Endothelial cell of umbilical vein (primary cell): Measurements from ENCODE around the gene INTS2. TPM values are rescaled to one million over a fixed set of nuclear protein-coding genes. Genes with fewer than 3 reads are reported as not detected.

Experiments
- Bru-seq: library from RNA; stranded (reverse); fragments of 400-500 nt; gene quantifications from one replicate; lab custom pipeline; 2021; lab: Mats Ljungman, UMichigan
- BruChase-seq, 2 experiments: library from RNA; stranded (reverse); fragments of 400-500 nt; gene quantifications; one replicate each; lab custom pipeline; 2021; lab: Mats Ljungman, UMichigan
- BruUV-seq: library from RNA; stranded (reverse); fragments of 400-500 nt; replicated peaks from 2 replicates; lab custom pipeline; 2021; lab: Mats Ljungman, UMichigan
- CTCF ChIA-PET: fragments of 300-600, 350-600 bp; sonication (Branson Sonifier 250); formaldehyde crosslinking; loops from one replicate; lab custom pipeline; 2021; ENCODE audit warnings: antibody characterized with exemption, inconsistent platforms; lab: Charles Lee
- POLR2A ChIA-PET: fragments of 300-600, 350-600 bp; sonication (Branson Sonifier 250); formaldehyde crosslinking; loops from one replicate; lab custom pipeline; 2021; ENCODE audit warnings: antibody characterized with exemption, inconsistent platforms; lab: Charles Lee
- DNase-seq: peaks from one replicate; pipeline ENCODE4 v3.0.0-alpha.2; 2011; ENCODE audit warnings: low read depth, low spot score
- FAIRE-seq: peaks from 2 replicates; lab custom pipeline; 2011; peaks lifted over from hg19 to GRCh38; lab: Jason Lieb, UNC
- H2AFZ ChIP-seq: 2 replicates; pipeline ENCODE4 v1.6.0; 2012; ENCODE audit warnings: low read depth, low read length, control low read depth, inconsistent platforms
- H3K27ac ChIP-seq: 2 replicates; pipeline ENCODE4 v1.5.1; 2011; ENCODE audit warnings: low read depth, mild to moderate bottlenecking, control low read depth, low read length, moderate library complexity; ENCODE audit not compliant: insufficient read depth
- H3K27me3 ChIP-seq, 2 experiments: 2 replicates each; pipeline versions ENCODE4 v1.6.0 to v1.6.1; 2011; ENCODE audit warnings: low read length in 2 of 2, mixed read lengths in 1 of 2; ENCODE audit not compliant: control insufficient read depth in 2 of 2, insufficient read depth in 2 of 2
- H3K36me3 ChIP-seq, 2 experiments: 2 replicates in 1 of 2; 3 replicates in 1 of 2; pipeline ENCODE4 v1.5.1; 2011; ENCODE audit warnings: low read length in 2 of 2, mild to moderate bottlenecking in 1 of 2, moderate library complexity in 1 of 2; ENCODE audit not compliant: control insufficient read depth in 2 of 2, insufficient read depth in 2 of 2; ENCODE audit errors: extremely low read depth in 1 of 2
- H3K4me1 ChIP-seq: 3 replicates; pipeline ENCODE4 v1.5.1; 2011; ENCODE audit warnings: mild to moderate bottlenecking, low read length; ENCODE audit not compliant: control insufficient read depth, insufficient read depth; ENCODE audit errors: extremely low read depth
- H3K4me2 ChIP-seq: 2 replicates; pipeline ENCODE4 v1.6.1; 2011; ENCODE audit warnings: low read length, control low read depth, mixed read lengths; ENCODE audit not compliant: insufficient read depth
- H3K4me3 ChIP-seq, 3 experiments: fragments of 200-600 bp in 1 of 3; sonication (generic), shearing (Covaris generic) in 1 of 3; replicated peaks in 1 of 3; 2 replicates each; pipeline ENCODE4 v1.5.1; 2011 to 2016; ENCODE audit warnings: control low read depth in 3 of 3, low read length in 3 of 3, mild to moderate bottlenecking in 2 of 3, inconsistent platforms in 1 of 3, low read depth in 1 of 3, moderate library complexity in 1 of 3; ENCODE audit not compliant: insufficient read depth in 1 of 3
- H3K79me2 ChIP-seq: 2 replicates; pipeline ENCODE4 v1.6.0; 2012; ENCODE audit warnings: low read length, inconsistent platforms; ENCODE audit not compliant: control insufficient read depth, insufficient read depth
- H3K9ac ChIP-seq: replicated peaks from 2 replicates; pipeline ENCODE3; 2011; ENCODE audit warnings: low read length, control low read depth; ENCODE audit not compliant: insufficient read depth; ENCODE audit errors: extremely low read depth
- H3K9me1 ChIP-seq: replicated peaks from 3 replicates; pipeline ENCODE4 v1.6.0; 2011; ENCODE audit warnings: mild to moderate bottlenecking, low read length; ENCODE audit not compliant: control insufficient read depth, insufficient read depth; ENCODE audit errors: extremely low read depth
- H3K9me3 ChIP-seq: replicated peaks from 2 replicates; pipeline ENCODE4 v1.5.1; 2012; ENCODE audit warnings: low read length, inconsistent platforms; ENCODE audit not compliant: control insufficient read depth, insufficient read depth
- H4K20me1 ChIP-seq: replicated peaks from 2 replicates; pipeline ENCODE3; 2011; ENCODE audit warnings: mild to moderate bottlenecking, low read length; ENCODE audit not compliant: control insufficient read depth, insufficient read depth; ENCODE audit errors: extremely low read depth
- FOS ChIP-seq: IDR thresholded peaks from 2 replicates; pipeline ENCODE4 v1.6.1; 2011; ENCODE audit warnings: mild to moderate bottlenecking, low read length, moderate library complexity, borderline replicate concordance; ENCODE audit not compliant: insufficient read depth
- GATA2 ChIP-seq: IDR thresholded peaks from 2 replicates; pipeline ENCODE4 v1.7.0; 2011; ENCODE audit warnings: low read depth, mild to moderate bottlenecking, moderate library complexity, mixed read lengths, low read length; ENCODE audit not compliant: insufficient read length, insufficient read depth
- MYC ChIP-seq: IDR thresholded peaks from one replicate; pipeline ENCODE4 v1.6.1; 2011; ENCODE audit warnings: mild to moderate bottlenecking, low read depth, low read length
- POLR2A ChIP-seq: IDR thresholded peaks from 2 replicates; pipeline ENCODE4 v1.6.1; 2012; ENCODE audit warnings: low read depth, mild to moderate bottlenecking, control low read depth, low read length
- POLR2AphosphoS5 ChIP-seq: IDR thresholded peaks from 2 replicates; pipeline ENCODE4 v1.6.1; 2012; ENCODE audit warnings: low read depth, mild to moderate bottlenecking, control low read depth, low read length, moderate library complexity; ENCODE audit not compliant: insufficient read depth
- dilution Hi-C: fragments of 300-500 bp; cut with MboI; formaldehyde crosslinking; loops from one replicate; pipeline ENCODE4 v1.15.0; 2019; ENCODE audit warnings: low sequenced_read_pairs; ENCODE audit not compliant: extremely low pct_ligation_motif_present
- intact Hi-C: fragments of 100-400 bp; cut with micrococcal nuclease; formaldehyde crosslinking; loops from one replicate; pipeline ENCODE4 v1.10.0; 2022
- long read RNA-seq: library from polyadenylated mRNA; stranded (forward); transcript quantifications from one replicate; pipeline ENCODE4 v2.0.0, GENCODE V29; 2021
- polyA minus RNA-seq, 3 experiments: library from RNA; depleted of rRNA, polyadenylated mRNA; stranded (reverse); fragments of >200 nt; gene quantifications; 1 replicate in 1 of 3; 2 replicates in 2 of 3; pipeline ENCODE4 v1.2.3, GENCODE V29; 2011
- polyA plus RNA-seq, 4 experiments: library from polyadenylated mRNA; depleted of rRNA in 3 of 4; stranded (reverse) in 3 of 4; unstranded in 1 of 4; fragments of >200 nt; gene quantifications; 2 replicates each; pipeline versions ENCODE4 v1.2.1 to v1.2.3, GENCODE V29; 2011 to 2012; ENCODE audit warnings: missing spikeins in 1 of 4
- total RNA-seq: library from RNA; stranded (reverse); gene quantifications from 2 replicates; pipeline ENCODE4 v1.2.3, GENCODE V29; 2021

INTS2 gene
- 13.4 and 14.4 TPM in 2 replicates for total RNA-seq
- 4.1 and 6.2 TPM in 2 replicates for polyA plus RNA-seq
- 3.6 and 3.7 TPM in 2 replicates for polyA plus RNA-seq (2011; cell fraction: cytosol; rRNA removed)
- polyA plus RNA-seq (2011; cell fraction: nucleus; rRNA removed) = 12.7 and 15.7 TPM in 2 replicates
- polyA plus RNA-seq (2012) = 9.3 and 10.2 TPM in 2 replicates
- 22.1 and 24.9 TPM in 2 replicates for polyA minus RNA-seq
- polyA minus RNA-seq (2011; cell fraction: cytosol; rRNA and poly(A)+ RNA removed) = 16.6 TPM
- 14.7 and 23.5 TPM in 2 replicates for polyA minus RNA-seq (2011; cell fraction: nucleus; rRNA and poly(A)+ RNA removed)
- percentile 66 among the genes with signal in this experiment for Bru-seq, nascent RNA
- percentile 80 among the genes with signal in this experiment for BruChase-seq, experiment 1, labeled RNA remaining after a 6-hour chase
- percentile 77 among the genes with signal in this experiment for BruChase-seq, experiment 2, labeled RNA remaining after a 2-hour chase
- long read RNA-seq, full-length matches to known transcripts = 8 of 16 reads
- long read RNA-seq, partial matches to known transcripts = 3 of 16 reads
- long read RNA-seq, other reads (novel, unspliced or antisense) = 5 of 16 reads

GRCh38 chr17:61927208-61928100 lies at the start of gene INTS2:
Gene INTS2 (minus strand): TSS chr17:61927982. CDS start chr17:61926644, 1,338 bp downstream.
- peak within 1 kb of the TSS; percentile 90 for H2AFZ ChIP-seq
- DNase-seq (peak; percentile 92), FAIRE-seq (peak; percentile 84)
- TF ChIP-seq FOS (no peak), GATA2 (no peak), POLR2AphosphoS5 (peak; percentile 96), MYC (peak; percentile 27), POLR2A (peak; percentile 98)
- peak within 1 kb of the TSS; percentile 90 for H3K4me2 ChIP-seq
- peak within 1 kb of the TSS; percentile 59 for H3K27ac ChIP-seq
- peaks cover 11% of the 10 kb centered on the region for H3K4me1 ChIP-seq
- no peaks in the 10 kb centered on the region for H3K9me1 ChIP-seq
- intact Hi-C loops = loop anchor here (2.0 to 10.0 kb wide), 3 partner anchors 65 to 257 kb away; partner anchors contain the start of gene BRIP1
- no peaks in the 10 kb centered on the region for H3K9me3 ChIP-seq
- CTCF ChIA-PET = no interaction called here
- no peaks in the 10 kb centered on the region for H3K36me3 ChIP-seq
- dilution Hi-C loops = no loop called here
- no peaks in the 10 kb centered on the region for H4K20me1 ChIP-seq
- BruUV-seq = TSS peak; percentile 81
- H3K79me2 ChIP-seq = peaks cover 7% of the 10 kb centered on the region
- POLR2A ChIA-PET = no interaction called here
- peak within 1 kb of the TSS; percentile 46 to 80 (median 76) for H3K4me3 ChIP-seq
- no peaks in the 10 kb centered on the region for H3K27me3 ChIP-seq
- peak within 1 kb of the TSS; percentile 91 for H3K9ac ChIP-seq
